8988T (cell line): ENCODE data around the gene CNTNAP2.
"Not testable (repeated sequence)": the region's sequence is repeated elsewhere in the genome, so short reads cannot be mapped to it uniquely, and the experiment has no call there.

Source experiments
- DNase-seq: peaks from one replicate; pipeline ENCODE4 v3.0.0; 2011

Gene CNTNAP2

DNA sequence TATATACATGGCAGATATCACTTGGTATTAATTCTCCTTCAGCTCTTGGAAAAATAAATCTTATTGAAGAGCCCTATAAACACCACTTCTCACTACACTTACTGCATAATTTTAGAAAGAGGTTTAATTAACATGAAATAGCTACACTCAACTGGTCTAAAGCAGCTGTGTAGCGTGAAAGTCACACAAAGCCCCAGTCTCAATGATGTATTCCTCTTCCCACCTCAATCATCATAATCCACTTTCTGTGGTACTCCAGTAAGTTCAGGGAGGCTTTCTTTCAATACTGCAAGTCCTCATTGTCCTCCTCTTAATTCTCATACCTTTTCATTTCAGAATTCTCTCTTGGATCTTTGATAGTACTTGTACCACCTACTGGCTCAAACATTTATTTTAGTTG lies 688.0 kb downstream of the CNTNAP2 start:
- no peak for DNase-seq

GRCh38 chr7:146805082-146805481 lies 688.5 kb downstream of the CNTNAP2 start:
- no peak for DNase-seq

GRCh38 chr7:146826329-146826728 lies 709.7 kb downstream of the CNTNAP2 start:
- DNase-seq, result no peak

DNA sequence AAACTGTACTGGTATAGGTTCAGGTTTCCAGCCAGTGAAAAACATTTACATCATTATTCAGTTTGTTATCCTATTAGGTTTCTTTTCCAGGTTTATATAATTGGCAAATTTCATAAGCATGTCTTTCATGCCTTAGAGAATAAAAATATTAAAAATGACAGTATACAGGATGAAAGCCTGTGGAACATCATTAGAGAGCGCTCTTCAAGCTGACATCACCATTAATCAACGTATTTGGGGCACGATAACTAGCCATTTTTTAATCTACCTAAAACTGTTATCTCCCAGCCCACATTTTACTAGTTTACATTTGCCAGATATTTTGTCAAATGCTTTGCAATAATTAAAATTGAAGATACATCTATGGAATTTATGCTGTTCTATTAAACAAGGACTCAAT lies 714.1 kb downstream of the CNTNAP2 start:
- no peak for DNase-seq

DNA sequence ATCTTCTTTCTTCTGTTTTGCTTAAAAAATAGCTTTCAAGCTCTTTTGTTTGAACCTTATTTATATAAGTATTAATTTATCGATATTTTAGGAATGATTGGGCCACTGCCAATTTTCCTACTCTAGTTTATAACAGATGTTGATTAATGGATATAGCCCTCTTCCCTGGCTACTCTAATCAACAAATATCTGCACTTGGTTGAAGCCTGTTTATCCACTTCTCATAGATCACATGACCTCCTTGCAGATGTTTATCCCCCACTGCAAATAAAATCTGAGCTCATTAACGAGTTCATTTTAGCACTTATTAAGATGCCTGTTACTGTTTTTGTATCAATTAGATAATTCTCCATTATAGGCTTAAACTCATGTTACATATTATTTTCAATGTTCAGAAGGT lies 715.3 kb downstream of the CNTNAP2 start:
- DNase-seq, result no peak

GRCh38 chr7:146844405-146844804 lies 727.8 kb downstream of the CNTNAP2 start:
- no peak for DNase-seq

GRCh38 chr7:146858690-146859089 lies 742.1 kb downstream of the CNTNAP2 start:
- no peak for DNase-seq

DNA sequence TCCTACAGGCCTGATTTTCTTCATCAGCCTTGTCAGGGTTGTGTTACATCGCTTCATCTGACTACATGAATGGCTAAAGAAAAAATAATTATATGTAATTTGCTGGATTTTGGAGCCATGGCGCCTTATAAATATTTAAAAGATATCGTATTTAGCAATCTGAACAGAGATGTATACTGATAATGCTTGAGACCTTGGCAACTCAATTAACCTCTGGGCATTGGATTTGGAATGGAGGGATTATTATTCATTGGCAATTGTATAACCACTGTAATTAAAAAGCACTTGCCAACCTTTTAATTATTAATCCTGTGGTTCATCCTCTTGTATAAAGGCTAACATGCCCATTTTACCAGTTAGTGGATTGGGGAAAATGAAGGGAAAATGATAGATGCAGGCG lies 745.1 kb downstream of the CNTNAP2 start:
- DNase-seq, result no peak

- no peak for DNase-seq
These were observed 745.8 kb downstream of the CNTNAP2 start for GRCh38 chr7:146862415-146862814.

- DNase-seq, result no peak
These were observed 748.0 kb downstream of the CNTNAP2 start for GRCh38 chr7:146864644-146865043.

DNA sequence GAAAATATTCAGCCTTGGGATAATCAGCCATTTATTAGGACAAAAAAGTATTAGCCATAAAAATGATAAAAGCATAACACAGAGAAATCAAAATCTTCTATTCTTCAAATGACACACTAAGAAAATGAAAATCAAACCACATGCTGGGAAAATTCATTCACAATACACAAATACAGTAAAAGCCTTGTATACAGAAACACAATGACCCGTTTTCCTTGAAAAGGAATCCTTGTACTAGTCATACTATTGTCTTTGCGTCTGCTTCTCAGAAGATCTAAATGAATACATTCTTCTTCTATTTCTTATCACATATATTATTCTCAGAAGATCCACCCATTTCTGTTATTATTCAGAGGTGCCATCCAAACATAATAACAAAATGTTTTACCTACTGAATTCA lies 749.1 kb downstream of the CNTNAP2 start:
- DNase-seq, result no peak

GRCh38 chr7:146874722-146875121 lies 758.1 kb downstream of the CNTNAP2 start:
- DNase-seq, result no peak

DNA sequence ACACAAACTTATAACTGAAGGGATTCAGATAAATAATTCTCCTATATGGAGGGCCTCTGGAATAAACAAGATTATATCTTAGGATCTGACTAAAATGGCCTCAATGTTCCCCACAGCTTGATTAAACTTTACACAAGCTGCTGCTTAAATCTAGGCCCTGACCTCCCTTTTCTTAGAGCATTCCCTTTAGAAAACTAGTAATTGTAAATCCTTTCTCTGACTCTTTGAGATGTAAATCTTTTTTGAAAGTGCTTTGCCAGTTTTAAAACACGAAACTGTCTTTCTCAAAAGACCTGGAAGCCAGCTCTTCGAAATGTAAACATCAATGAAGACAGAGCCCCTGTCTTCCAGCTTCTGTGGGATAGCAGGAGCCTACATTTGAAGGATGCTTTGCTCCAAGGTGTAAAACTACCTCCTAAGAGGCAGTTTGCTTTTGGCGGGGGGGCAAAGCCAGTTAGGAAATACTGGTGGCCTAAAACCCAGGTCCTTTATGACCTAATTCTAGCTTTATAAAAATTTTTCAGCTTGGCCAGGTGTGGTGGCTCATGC lies 758.7 kb downstream of the CNTNAP2 start:
- DNase-seq, result no peak

GRCh38 chr7:146875981-146876380 lies 759.4 kb downstream of the CNTNAP2 start:
- no peak for DNase-seq

- no peak for DNase-seq
These were observed 759.8 kb downstream of the CNTNAP2 start for GRCh38 chr7:146876411-146876810.

- no peak for DNase-seq
These were observed 762.3 kb downstream of the CNTNAP2 start for GRCh38 chr7:146878901-146879300.

- DNase-seq, result no peak
These were observed 768.6 kb downstream of the CNTNAP2 start for GRCh38 chr7:146885231-146885630.

DNA sequence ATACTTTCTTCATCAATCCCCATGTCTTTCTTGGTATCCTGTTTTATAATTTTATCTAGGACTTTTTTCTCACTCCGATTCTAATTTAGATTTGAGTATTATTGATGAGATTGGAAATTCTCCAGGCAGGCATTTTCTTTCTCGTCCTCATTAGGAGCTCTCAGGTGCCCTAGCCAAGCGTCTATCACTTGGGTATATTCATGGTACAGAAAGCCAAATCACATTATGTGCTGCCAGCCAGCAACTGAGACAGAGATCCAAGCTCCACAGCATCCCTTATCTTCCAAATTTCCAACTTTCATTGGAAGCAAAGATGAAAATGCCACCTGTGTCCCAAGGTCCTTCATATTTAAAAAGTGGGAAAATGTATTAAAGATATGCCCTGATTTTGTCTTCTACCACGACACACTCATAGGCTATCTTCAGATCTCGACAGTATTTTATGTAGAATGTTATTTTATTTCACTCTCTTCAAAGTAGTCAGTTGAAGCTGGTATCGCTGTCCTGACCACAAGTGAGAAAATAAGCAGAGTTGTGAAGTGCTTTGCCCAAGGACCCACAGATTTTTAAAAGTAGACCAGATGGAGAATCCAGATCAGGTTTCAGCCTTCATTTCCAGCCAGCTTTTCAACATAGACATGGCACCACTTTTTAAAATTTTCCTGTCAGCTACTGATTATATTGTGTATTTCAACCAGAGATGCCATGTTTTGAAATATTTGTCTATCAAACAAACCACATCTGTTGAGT lies 773.4 kb downstream of the CNTNAP2 start:
- no peak for DNase-seq

GRCh38 chr7:146892151-146892550 lies 775.5 kb downstream of the CNTNAP2 start:
- DNase-seq, result no peak

GRCh38 chr7:146894927-146895326 lies 778.3 kb downstream of the CNTNAP2 start:
- no peak for DNase-seq

DNA sequence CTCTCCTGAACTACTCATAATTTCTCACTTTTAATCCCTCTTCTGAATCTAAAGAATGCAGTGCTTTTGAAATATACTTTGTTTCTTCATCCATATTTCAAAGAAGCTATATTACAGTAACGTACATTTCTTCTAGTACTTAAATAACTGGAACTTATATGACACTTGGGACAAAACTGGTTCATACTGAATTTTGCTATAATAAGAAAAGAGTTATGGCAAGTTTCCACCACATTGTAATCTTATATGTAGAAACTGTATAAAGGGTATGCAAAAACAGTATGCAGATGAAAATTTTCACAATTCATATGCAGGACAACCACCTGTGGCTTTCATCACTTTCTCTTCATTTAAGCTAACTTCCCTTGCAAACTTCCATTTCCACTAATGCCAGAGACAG lies 785.7 kb downstream of the CNTNAP2 start:
- no peak for DNase-seq

DNA sequence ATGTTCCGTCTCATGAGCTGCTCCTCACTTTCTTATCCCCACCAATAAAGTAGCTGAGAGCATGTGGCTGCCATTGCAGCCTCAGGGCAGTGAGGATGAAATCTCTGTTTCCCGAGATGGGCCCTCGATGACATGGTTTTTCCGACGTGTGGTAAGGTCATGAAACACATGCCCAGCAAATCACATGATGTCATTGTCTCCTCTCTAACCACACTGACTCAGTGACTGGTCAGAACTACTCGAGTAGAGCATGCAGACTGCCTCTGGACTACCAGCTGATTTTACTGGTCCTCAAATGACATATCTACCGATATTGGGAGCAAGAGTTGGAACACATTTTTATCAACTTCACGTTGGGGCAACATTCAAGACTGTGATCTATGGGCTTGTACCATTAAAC lies 786.1 kb downstream of the CNTNAP2 start:
- DNase-seq, result no peak

GRCh38 chr7:146905746-146906145 lies 789.1 kb downstream of the CNTNAP2 start:
- DNase-seq, result not testable (repeated sequence)

DNA sequence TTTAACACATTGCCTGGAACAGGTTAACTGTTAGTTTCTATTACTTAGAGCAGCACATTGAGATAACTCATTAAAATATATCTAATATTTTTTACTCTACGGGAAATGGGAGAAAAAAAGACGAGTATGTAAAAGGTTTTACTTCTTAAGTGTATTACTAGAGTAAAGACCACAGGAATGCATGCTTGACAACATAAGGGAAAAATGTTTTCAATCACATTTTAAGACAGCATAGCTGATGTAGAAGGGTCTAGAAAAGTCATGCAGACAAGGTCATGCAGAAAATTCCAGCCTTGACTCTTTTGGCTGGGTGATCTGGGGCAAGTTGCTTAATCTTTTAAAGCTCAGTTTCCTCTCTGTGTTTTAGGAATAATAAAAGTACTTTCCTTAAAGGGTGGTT lies 806.2 kb downstream of the CNTNAP2 start:
- DNase-seq, result no peak

DNA sequence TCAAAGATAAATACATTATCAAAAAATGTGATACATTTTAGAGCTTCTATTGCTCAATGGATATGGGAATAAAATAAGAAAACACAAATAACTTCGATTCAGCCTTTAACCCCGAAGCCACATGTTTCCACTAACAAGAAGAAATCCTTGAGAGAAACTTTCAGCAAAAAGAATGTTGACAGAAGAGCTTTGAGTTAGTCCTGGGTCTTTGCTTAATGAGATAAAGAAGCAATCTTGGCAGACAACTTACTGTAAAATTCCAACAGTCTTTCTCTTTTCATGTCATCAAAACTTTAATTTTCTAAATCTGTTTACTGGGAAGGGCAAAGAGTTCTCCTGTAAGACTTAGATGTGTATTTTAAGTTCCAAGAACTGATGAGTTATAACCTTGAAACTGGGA lies 810.2 kb downstream of the CNTNAP2 start:
- no peak for DNase-seq
